ENCODE results near the gene PPP2R2B. TPM values are rescaled to one million over a fixed set of nuclear protein-coding genes. Genes with fewer than 3 reads are reported as not detected.

The PPP2R2B gene
- total RNA-seq, 4 donors from 2014 or later, result 0.20 to 1.9 (median 1.3) TPM

GRCh38 chr5:146607659-146608332, 270.8 kb downstream of the PPP2R2B start:
- Histone ChIP-seq H3K36me3 (no peaks in the 10 kb centered on the region), H3K4me3 (no peak overlapping the region), H3K9me3 (no peaks in the 10 kb centered on the region), H3K27me3 (no peaks in the 10 kb centered on the region), H3K27ac (no peak overlapping the region), H3K4me1 (no peaks in the 10 kb centered on the region)
- TF ChIP-seq EP300 (IDR thresholded peaks at IDR 0.05; ENCODE audit: low read depth) (no peak), POLR2A (IDR thresholded peaks at IDR 0.05) (no peak), POLR2AphosphoS5 (IDR thresholded peaks at IDR 0.05) (no peak), CTCF (IDR thresholded peaks at IDR 0.05) (no peak)
- in situ Hi-C loops (cut with MboI; ENCODE audit: low pct_ligation_motif_present in 1 of 4, low pct_unique_long_range_greater_than_20kb in 1 of 4, low sequenced_read_pairs in 3 of 4), result no loop called here
- no peak for DNase-seq
- intact Hi-C loops (cut with DNase I; ENCODE audit: low total_unique reads), result no loop called here

- in situ Hi-C loops (cut with MboI; ENCODE audit: low pct_ligation_motif_present in 1 of 4, low pct_unique_long_range_greater_than_20kb in 1 of 4, low sequenced_read_pairs in 3 of 4), result no loop called here
- TF ChIP-seq EP300 (IDR thresholded peaks at IDR 0.05; ENCODE audit: low read depth) (no peak), POLR2A (IDR thresholded peaks at IDR 0.05) (no peak), POLR2AphosphoS5 (IDR thresholded peaks at IDR 0.05) (no peak), CTCF (IDR thresholded peaks at IDR 0.05) (no peak)
Measured at GRCh38 chr5:146606893-146607292, 271.7 kb downstream of the PPP2R2B start.

GRCh38 chr5:146600376-146600775, 278.2 kb downstream of the PPP2R2B start:
- no peak for DNase-seq
- Histone ChIP-seq H3K4me3 (no peak overlapping the region), H3K27me3 (peaks cover 7% of the 10 kb centered on the region), H3K36me3 (no peaks in the 10 kb centered on the region), H3K9me3 (no peaks in the 10 kb centered on the region), H3K4me1 (no peaks in the 10 kb centered on the region), H3K27ac (no peak overlapping the region)
- TF ChIP-seq POLR2AphosphoS5 (IDR thresholded peaks at IDR 0.05) (no peak), CTCF (IDR thresholded peaks at IDR 0.05) (no peak), POLR2A (IDR thresholded peaks at IDR 0.05) (no peak), EP300 (IDR thresholded peaks at IDR 0.05; ENCODE audit: low read depth) (no peak)
- intact Hi-C loops (cut with DNase I; ENCODE audit: low total_unique reads) (no loop called here), in situ Hi-C loops (cut with MboI; ENCODE audit: low pct_ligation_motif_present in 1 of 4, low pct_unique_long_range_greater_than_20kb in 1 of 4, low sequenced_read_pairs in 3 of 4) (no loop called here)
- 80 to 92% methylated on average over 2 to 5 of the region's 5 CpGs for WGBS, 2 donors (ENCODE audit: low coverage in 1 of 2)

More at GRCh38 chr5:146606893-146607292, 271.7 kb downstream of the PPP2R2B start:
- H3K4me1 ChIP-seq, result no peaks in the 10 kb centered on the region
- 83 to 95% methylated on average over 8 to 11 of the region's 11 CpGs for WGBS, 2 donors (ENCODE audit: low coverage in 1 of 2)
- DNase-seq, result no peak
- H3K27me3 ChIP-seq, result no peaks in the 10 kb centered on the region
- intact Hi-C loops (cut with DNase I; ENCODE audit: low total_unique reads), result no loop called here
- no peak overlapping the region for H3K4me3 ChIP-seq
- no peaks in the 10 kb centered on the region for H3K36me3 ChIP-seq
- H3K27ac ChIP-seq, result no peak overlapping the region
- H3K9me3 ChIP-seq, result no peaks in the 10 kb centered on the region

- WGBS, 2 donors (ENCODE audit: low coverage in 1 of 2), result 47 to 88% methylated on average over 1 of the region's 1 CpG
- in situ Hi-C loops (cut with MboI; ENCODE audit: low pct_ligation_motif_present in 1 of 4, low pct_unique_long_range_greater_than_20kb in 1 of 4, low sequenced_read_pairs in 3 of 4) (no loop called here), intact Hi-C loops (cut with DNase I; ENCODE audit: low total_unique reads) (no loop called here)
Measured at GRCh38 chr5:146599261-146599660, 279.3 kb downstream of the PPP2R2B start.

More at GRCh38 chr5:146599261-146599660, 279.3 kb downstream of the PPP2R2B start:
- Histone ChIP-seq H3K4me3 (no peak overlapping the region), H3K9me3 (no peaks in the 10 kb centered on the region), H3K27me3 (peaks cover 7% of the 10 kb centered on the region), H3K4me1 (no peaks in the 10 kb centered on the region), H3K27ac (no peak overlapping the region), H3K36me3 (no peaks in the 10 kb centered on the region)
- no peak for DNase-seq
- TF ChIP-seq EP300 (IDR thresholded peaks at IDR 0.05; ENCODE audit: low read depth) (no peak), POLR2A (IDR thresholded peaks at IDR 0.05) (no peak), CTCF (IDR thresholded peaks at IDR 0.05) (no peak), POLR2AphosphoS5 (IDR thresholded peaks at IDR 0.05) (no peak)

All from transverse colon (tissue), 4 donors.